Fibroblast of villous mesenchyme (primary cell): ENCODE data around the gene ADAM12. TPM values are rescaled to one million over a fixed set of nuclear protein-coding genes. Genes with fewer than 3 reads are reported as not detected.
A peak's percentile ranks its signal among the peaks of the same experiment; 100 is the strongest.

Experiments
- DNase-seq: peaks from one replicate; pipeline ENCODE4 v3.0.0-alpha.2; 2010; ENCODE audit warnings: low read depth
- H3K4me3 ChIP-seq: 2 replicates; pipeline ENCODE4 v1.5.1; 2011; ENCODE audit warnings: low read depth, mild to moderate bottlenecking, low read length
- CTCF ChIP-seq: IDR thresholded peaks from 2 replicates; pipeline ENCODE4 v1.5.1; 2012; ENCODE audit warnings: low read depth, mild to moderate bottlenecking, low read length; ENCODE audit not compliant: insufficient read depth
- total RNA-seq: library from RNA; depleted of rRNA; stranded (reverse); fragments of >200 nt; gene quantifications from 2 replicates; pipeline ENCODE4 v1.2.3, GENCODE V29; 2012

ADAM12 gene
- total RNA-seq, 1 donor, result 22.5 TPM

- no peak for TF ChIP-seq CTCF
- peak; percentile 90 for DNase-seq
- no peak overlapping the region for H3K4me3 ChIP-seq
Observed at GRCh38 chr10:126242397-126243260, 145.6 kb downstream of the ADAM12 start.

GRCh38 chr10:126240483-126240882 is 147.8 kb downstream of the ADAM12 start:
- peak; percentile 70 for DNase-seq
- no peak overlapping the region for H3K4me3 ChIP-seq
- TF ChIP-seq CTCF, result no peak

GRCh38 chr10:126239844-126240243 is 148.4 kb downstream of the ADAM12 start:
- H3K4me3 ChIP-seq, result no peak overlapping the region
- TF ChIP-seq CTCF, result no peak
- DNase-seq, result no peak

- H3K4me3 ChIP-seq, result no peak overlapping the region
- no peak for DNase-seq
- TF ChIP-seq CTCF, result no peak
Observed at GRCh38 chr10:126235979-126236851, 152.1 kb downstream of the ADAM12 start.

GRCh38 chr10:126235091-126235978 is 152.9 kb downstream of the ADAM12 start:
- no peak for DNase-seq

More at GRCh38 chr10:126235091-126235978, 152.9 kb downstream of the ADAM12 start:
- H3K4me3 ChIP-seq, result no peak overlapping the region
- TF ChIP-seq CTCF, result no peak
